Measurements from ENCODE around the gene NCBP3. TPM values are rescaled to one million over a fixed set of nuclear protein-coding genes. Genes with fewer than 3 reads are reported as not detected.
"Not testable (repeated sequence)": the region's sequence is repeated elsewhere in the genome, so short reads cannot be mapped to it uniquely, and the experiment has no call there.

Gene NCBP3
- total RNA-seq, 1 experiment from 2014 or later: 28.1 TPM

GRCh38 chr17:3793258-3793657 is 52.8 kb downstream of the NCBP3 start:
- intact Hi-C loops (cut with micrococcal nuclease; ENCODE audit: unreplicated experiment); CTCF ChIA-PET: not testable (repeated sequence)

GRCh38 chr17:3792481-3792880 is 53.6 kb downstream of the NCBP3 start:
- no peaks in the 10 kb centered on the region for H3K27me3 ChIP-seq (ENCODE audit: control insufficient read depth, insufficient read depth, low read length)
- POLR2A ChIA-PET: no interaction called here
- BruUV-seq (replicated peaks): no TSS peak
- CTCF ChIA-PET: no interaction called here
- no peak overlapping the region for H3K27ac ChIP-seq (ENCODE audit: low read length)
- ATAC-seq (no peak), DNase-seq (ENCODE audit: low read depth, low spot score) (no peak)
- no peaks in the 10 kb centered on the region for H3K9me3 ChIP-seq (ENCODE audit: control insufficient read depth, insufficient read depth, low read depth, low read length)
- H3K4me1 ChIP-seq (ENCODE audit: control insufficient read depth, insufficient read depth, low read length): peaks cover 5% of the 10 kb centered on the region
- in situ Hi-C loops (cut with HindIII; ENCODE audit: low pct_unique_long_range_greater_than_20kb, low sequenced_read_pairs): no loop called here
- no peak for TF ChIP-seq CTCF (IDR thresholded peaks at IDR 0.05)
- TF ChIP-seq TCF7L2 (IDR thresholded peaks at IDR 0.05; ENCODE audit: low read depth, low read length): no peak
- TF ChIP-seq SIN3A (IDR thresholded peaks at IDR 0.05; ENCODE audit: borderline replicate concordance, insufficient read depth, low read depth, low read length): no peak
- no peaks in the 10 kb centered on the region for H3K36me3 ChIP-seq (ENCODE audit: control insufficient read depth, insufficient read depth, low read length)
- intact Hi-C loops (cut with micrococcal nuclease; ENCODE audit: unreplicated experiment): no loop called here
- no peak overlapping the region for H3K4me3 ChIP-seq (ENCODE audit: low read depth in 2 of 2, low read length in 2 of 2)

More at GRCh38 chr17:3793258-3793657, 52.8 kb downstream of the NCBP3 start:
- H3K9me3 ChIP-seq (ENCODE audit: control insufficient read depth, insufficient read depth, low read depth, low read length); H3K27me3 ChIP-seq (ENCODE audit: control insufficient read depth, insufficient read depth, low read length); H3K4me3 ChIP-seq (ENCODE audit: low read depth in 2 of 2, low read length in 2 of 2); DNase-seq (ENCODE audit: low read depth, low spot score); POLR2A ChIA-PET; H3K36me3 ChIP-seq (ENCODE audit: control insufficient read depth, insufficient read depth, low read length); H3K4me1 ChIP-seq (ENCODE audit: control insufficient read depth, insufficient read depth, low read length); ATAC-seq; in situ Hi-C loops (cut with HindIII; ENCODE audit: low pct_unique_long_range_greater_than_20kb, low sequenced_read_pairs); BruUV-seq (replicated peaks); H3K27ac ChIP-seq (ENCODE audit: low read length): not testable (repeated sequence)

DNA sequence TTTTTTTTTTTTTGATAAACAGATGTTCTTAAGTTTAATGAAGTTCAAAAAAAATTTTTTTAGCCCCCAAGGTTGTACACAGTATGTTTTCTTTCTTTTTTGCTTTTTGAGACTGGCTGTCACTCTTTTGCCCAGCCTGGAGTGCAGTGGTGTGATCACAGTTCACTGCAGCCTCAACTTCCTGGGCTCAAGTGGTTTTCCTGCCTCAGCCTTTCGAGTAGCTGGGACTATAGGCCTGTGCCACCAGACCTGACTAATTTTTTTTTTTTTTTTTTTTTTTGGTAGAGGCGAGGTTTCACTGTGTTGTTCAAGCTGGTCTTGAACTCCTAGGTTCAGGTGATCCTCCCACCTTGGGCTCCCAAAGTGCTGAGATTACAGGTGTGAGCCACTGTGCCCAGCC is 57.8 kb downstream of the NCBP3 start:
- intact Hi-C loops (cut with micrococcal nuclease; ENCODE audit: unreplicated experiment): no loop called here

DNA sequence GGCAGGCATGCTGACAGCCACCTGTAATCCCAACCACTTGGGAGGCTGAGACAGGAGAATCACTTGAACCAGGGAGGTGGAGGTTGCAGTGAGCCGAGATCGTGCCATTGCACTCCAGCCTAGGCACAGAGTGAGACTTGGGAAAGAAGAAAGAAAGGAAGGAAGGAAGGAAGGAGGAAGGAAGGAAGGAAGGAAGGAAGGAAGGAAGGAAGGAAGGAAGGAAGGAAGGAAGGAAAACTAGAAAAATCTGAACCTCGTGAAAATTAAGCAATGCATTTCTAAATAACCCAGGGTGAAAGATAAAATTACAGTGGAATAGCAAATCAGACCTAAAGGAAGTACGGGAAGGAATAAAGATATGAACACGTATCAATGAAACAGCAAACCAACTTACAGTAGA is 60.7 kb downstream of the NCBP3 start:
- H3K4me3 ChIP-seq (ENCODE audit: low read depth in 2 of 2, low read length in 2 of 2); H3K36me3 ChIP-seq (ENCODE audit: control insufficient read depth, insufficient read depth, low read length); H3K27me3 ChIP-seq (ENCODE audit: control insufficient read depth, insufficient read depth, low read length); CTCF ChIA-PET; DNase-seq (ENCODE audit: low read depth, low spot score); intact Hi-C loops (cut with micrococcal nuclease; ENCODE audit: unreplicated experiment); H3K27ac ChIP-seq (ENCODE audit: low read length); in situ Hi-C loops (cut with HindIII; ENCODE audit: low pct_unique_long_range_greater_than_20kb, low sequenced_read_pairs); ATAC-seq; H3K9me3 ChIP-seq (ENCODE audit: control insufficient read depth, insufficient read depth, low read depth, low read length); BruUV-seq (replicated peaks); POLR2A ChIA-PET; H3K4me1 ChIP-seq (ENCODE audit: control insufficient read depth, insufficient read depth, low read length): not testable (repeated sequence)

More for the DNA sequence above, 57.8 kb downstream of the NCBP3 start:
- POLR2A ChIA-PET: no interaction called here
- Histone ChIP-seq H3K4me1 (ENCODE audit: control insufficient read depth, insufficient read depth, low read length) (no peaks in the 10 kb centered on the region), H3K9me3 (ENCODE audit: control insufficient read depth, insufficient read depth, low read depth, low read length) (no peaks in the 10 kb centered on the region), H3K4me3 (ENCODE audit: low read depth in 2 of 2, low read length in 2 of 2) (no peak overlapping the region), H3K27me3 (ENCODE audit: control insufficient read depth, insufficient read depth, low read length) (no peaks in the 10 kb centered on the region), H3K36me3 (ENCODE audit: control insufficient read depth, insufficient read depth, low read length) (no peaks in the 10 kb centered on the region), H3K27ac (ENCODE audit: low read length) (no peak overlapping the region)
- CTCF ChIA-PET: no interaction called here
- in situ Hi-C loops (cut with HindIII; ENCODE audit: low pct_unique_long_range_greater_than_20kb, low sequenced_read_pairs): no loop called here
- no TSS peak for BruUV-seq (replicated peaks)
- ATAC-seq (no peak), DNase-seq (ENCODE audit: low read depth, low spot score) (no peak)
- TF ChIP-seq, protein P1, sequence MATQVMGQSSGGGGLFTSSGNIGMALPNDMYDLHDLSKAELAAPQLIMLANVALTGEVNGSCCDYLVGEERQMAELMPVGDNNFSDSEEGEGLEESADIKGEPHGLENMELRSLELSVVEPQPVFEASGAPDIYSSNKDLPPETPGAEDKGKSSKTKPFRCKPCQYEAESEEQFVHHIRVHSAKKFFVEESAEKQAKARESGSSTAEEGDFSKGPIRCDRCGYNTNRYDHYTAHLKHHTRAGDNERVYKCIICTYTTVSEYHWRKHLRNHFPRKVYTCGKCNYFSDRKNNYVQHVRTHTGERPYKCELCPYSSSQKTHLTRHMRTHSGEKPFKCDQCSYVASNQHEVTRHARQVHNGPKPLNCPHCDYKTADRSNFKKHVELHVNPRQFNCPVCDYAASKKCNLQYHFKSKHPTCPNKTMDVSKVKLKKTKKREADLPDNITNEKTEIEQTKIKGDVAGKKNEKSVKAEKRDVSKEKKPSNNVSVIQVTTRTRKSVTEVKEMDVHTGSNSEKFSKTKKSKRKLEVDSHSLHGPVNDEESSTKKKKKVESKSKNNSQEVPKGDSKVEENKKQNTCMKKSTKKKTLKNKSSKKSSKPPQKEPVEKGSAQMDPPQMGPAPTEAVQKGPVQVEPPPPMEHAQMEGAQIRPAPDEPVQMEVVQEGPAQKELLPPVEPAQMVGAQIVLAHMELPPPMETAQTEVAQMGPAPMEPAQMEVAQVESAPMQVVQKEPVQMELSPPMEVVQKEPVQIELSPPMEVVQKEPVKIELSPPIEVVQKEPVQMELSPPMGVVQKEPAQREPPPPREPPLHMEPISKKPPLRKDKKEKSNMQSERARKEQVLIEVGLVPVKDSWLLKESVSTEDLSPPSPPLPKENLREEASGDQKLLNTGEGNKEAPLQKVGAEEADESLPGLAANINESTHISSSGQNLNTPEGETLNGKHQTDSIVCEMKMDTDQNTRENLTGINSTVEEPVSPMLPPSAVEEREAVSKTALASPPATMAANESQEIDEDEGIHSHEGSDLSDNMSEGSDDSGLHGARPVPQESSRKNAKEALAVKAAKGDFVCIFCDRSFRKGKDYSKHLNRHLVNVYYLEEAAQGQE (IDR thresholded peaks at IDR 0.05; ENCODE audit: insufficient read depth in 1 of 2, low read depth in 2 of 2, low read length in 1 of 2): no peak
- no peak for TF ChIP-seq CTCF (IDR thresholded peaks at IDR 0.05)
- no peak for TF ChIP-seq TCF7L2 (IDR thresholded peaks at IDR 0.05; ENCODE audit: low read depth, low read length)
- TF ChIP-seq POLR2AphosphoS5 (IDR thresholded peaks at IDR 0.05; ENCODE audit: low read depth, low read length): no peak
- TF ChIP-seq SIN3A (IDR thresholded peaks at IDR 0.05; ENCODE audit: borderline replicate concordance, insufficient read depth, low read depth, low read length): no peak

Data from Panc1 (cell line).